HG03175 (cell line): ENCODE measurements around the gene SLIT3.
"Not testable (repeated sequence)": the region's sequence is repeated elsewhere in the genome, so short reads cannot be mapped to it uniquely, and the experiment has no call there.

Experiments used
- ATAC-seq: cut with Tn5 transposase; IDR thresholded peaks from one replicate; pipeline ENCODE4 v1.9.1; 2021; ENCODE audit warnings: mild to moderate bottlenecking, moderate library complexity; ENCODE audit not compliant: unreplicated experiment

Gene SLIT3

GRCh38 chr5:169150108-169150507 is 150.8 kb downstream of the SLIT3 start:
- no peak for ATAC-seq

GRCh38 chr5:169149317-169149716 is 151.6 kb downstream of the SLIT3 start:
- ATAC-seq, result no peak

- no peak for ATAC-seq
Measured at GRCh38 chr5:169148138-169148740, 152.7 kb downstream of the SLIT3 start.

GRCh38 chr5:169147534-169147933 is 153.4 kb downstream of the SLIT3 start:
- ATAC-seq, result no peak

- ATAC-seq, result no peak
Measured at GRCh38 chr5:169146158-169146557, 154.8 kb downstream of the SLIT3 start.

- ATAC-seq, result no peak
Measured at GRCh38 chr5:169142264-169142970, 158.5 kb downstream of the SLIT3 start.

- not testable (repeated sequence) for ATAC-seq
Measured at GRCh38 chr5:169140215-169140614, 160.7 kb downstream of the SLIT3 start.

GRCh38 chr5:169139480-169140050 is 161.4 kb downstream of the SLIT3 start:
- no peak for ATAC-seq

- ATAC-seq, result no peak
Measured at GRCh38 chr5:169133531-169133930, 167.4 kb downstream of the SLIT3 start.

- ATAC-seq, result no peak
Measured at GRCh38 chr5:169132302-169132660, 168.7 kb downstream of the SLIT3 start.

GRCh38 chr5:169131616-169132301 is 169.2 kb downstream of the SLIT3 start:
- ATAC-seq, result no peak

GRCh38 chr5:169128679-169129078 is 172.3 kb downstream of the SLIT3 start:
- no peak for ATAC-seq

GRCh38 chr5:169127431-169127830 is 173.5 kb downstream of the SLIT3 start:
- ATAC-seq, result no peak

- ATAC-seq, result no peak
Measured at GRCh38 chr5:169126481-169127021, 174.4 kb downstream of the SLIT3 start.

GRCh38 chr5:169125571-169125970 is 175.4 kb downstream of the SLIT3 start:
- ATAC-seq, result no peak

- ATAC-seq, result no peak
Measured at GRCh38 chr5:169122951-169123350, 178.0 kb downstream of the SLIT3 start.

GRCh38 chr5:169121630-169122420 is 179.1 kb downstream of the SLIT3 start:
- ATAC-seq, result no peak

- no peak for ATAC-seq
Measured at GRCh38 chr5:169119288-169120048, 181.5 kb downstream of the SLIT3 start.

- no peak for ATAC-seq
Measured at GRCh38 chr5:169116961-169117461, 183.9 kb downstream of the SLIT3 start.
